MM.1S (cell line): ENCODE measurements around the gene NCOA3.

Experiments
- CTCF ChIP-seq: fragments of 300-600 bp; sonication (generic); IDR thresholded peaks from 2 replicates; pipeline ENCODE4 v1.5.1; 2016; ENCODE audit warnings: antibody characterized with exemption, low read length, mixed read lengths
- EZH2 ChIP-seq: fragments of 300-600 bp; sonication (generic); optimal IDR thresholded peaks from 2 replicates; pipeline ENCODE3; 2017; ENCODE audit warnings: low read depth, mild to moderate bottlenecking, antibody characterized with exemption, low read length, mixed read lengths
- EZH2phosphoT487 ChIP-seq: fragments of 300-600 bp; sonication (generic); IDR thresholded peaks from 2 replicates; pipeline ENCODE4 v1.6.1; 2018; ENCODE audit warnings: antibody characterized with exemption, low read length

- no peak for TF ChIP-seq CTCF
- no peak for TF ChIP-seq EZH2phosphoT487
- no peak for TF ChIP-seq EZH2
Observed at GRCh38 chr20:47500554-47500953, 1.1 kb upstream of the NCOA3 start.
